IMR-90 (cell line): ENCODE results near the gene PHACTR2.

Experiments
- CHD1 ChIP-seq: IDR thresholded peaks from 2 replicates; pipeline ENCODE4 v1.6.1; 2012; ENCODE audit warnings: low read depth, low read length, improper control_type of control experiment
- MAFK ChIP-seq: IDR thresholded peaks from 2 replicates; pipeline ENCODE4 v1.6.1; 2012; ENCODE audit warnings: low read depth, low read length, improper control_type of control experiment
- POLR2A ChIP-seq: IDR thresholded peaks from 2 replicates; pipeline ENCODE4 v1.6.1; 2012; ENCODE audit warnings: mild to moderate bottlenecking, low read depth, low read length
- RAD21 ChIP-seq: IDR thresholded peaks from 2 replicates; pipeline ENCODE4 v1.6.1; 2012; ENCODE audit warnings: low read length, improper control_type of control experiment
- RFX5 ChIP-seq: IDR thresholded peaks from 2 replicates; pipeline ENCODE4 v1.8.0; 2012; ENCODE audit warnings: low read depth, mild to moderate bottlenecking, low read length, moderate library complexity
- SMC3 ChIP-seq: fragments of 150-350 bp; IDR thresholded peaks from 2 replicates; pipeline ENCODE4 v1.6.1; 2016; ENCODE audit warnings: low read depth, mild to moderate bottlenecking, antibody characterized with exemption, low read length, moderate library complexity
- TF ChIP-seq, protein P1 (sequence below): conservative IDR thresholded peaks from 2 replicates; pipeline ENCODE4 v1.5.1; 2012; ENCODE audit warnings: mild to moderate bottlenecking, low read depth, low read length, improper control_type of control experiment
- TF ChIP-seq, protein P2 (sequence below): fragments of 150-350 bp; IDR thresholded peaks from 2 replicates; pipeline ENCODE4 v1.6.1; 2017; ENCODE audit warnings: mild to moderate bottlenecking, antibody characterized with exemption, low read length, low read depth

DNA sequence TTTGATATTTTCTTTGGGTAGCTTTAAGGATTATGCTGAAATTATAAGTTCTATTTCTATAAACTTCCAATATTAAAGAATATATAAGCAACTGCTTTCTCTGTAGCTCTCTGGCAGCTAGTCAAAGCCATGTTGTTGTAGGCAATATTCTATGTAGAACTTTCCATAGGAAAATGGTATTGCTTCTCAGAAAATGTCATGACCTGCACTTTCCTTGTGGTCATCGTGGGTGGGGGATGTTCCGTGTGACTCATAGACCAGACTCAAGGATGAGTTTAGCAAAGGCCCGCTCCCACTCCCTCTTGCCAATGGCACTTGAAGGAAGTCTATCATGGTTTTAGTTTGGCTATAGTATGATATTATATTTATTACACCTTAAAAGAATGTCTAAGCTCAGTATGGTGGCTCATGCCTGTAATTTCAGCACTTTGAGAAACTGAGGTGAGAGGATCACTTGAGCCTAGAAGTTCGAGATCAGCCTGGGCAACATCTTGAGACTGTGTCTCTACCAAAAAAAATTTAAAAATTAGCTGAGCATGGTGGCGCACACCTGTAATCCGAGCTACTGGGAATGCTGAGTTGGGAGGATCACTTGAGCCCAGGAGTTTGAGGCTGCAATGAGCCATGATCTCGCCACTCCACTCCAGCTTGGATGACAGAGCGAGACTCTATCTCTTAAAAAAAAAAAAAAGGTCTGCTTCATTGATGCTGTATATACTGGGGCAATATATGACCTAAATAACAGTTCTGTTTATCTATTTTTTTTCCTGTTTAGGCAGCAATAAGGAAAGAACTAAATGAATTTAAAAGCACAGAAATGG is 128.7 kb downstream of the PHACTR2 start:
- TF ChIP-seq CHD1 (no peak), POLR2A (no peak), RAD21 (no peak), SMC3 (no peak), MAFK (no peak), RFX5 (no peak)
- TF ChIP-seq, protein P1, sequence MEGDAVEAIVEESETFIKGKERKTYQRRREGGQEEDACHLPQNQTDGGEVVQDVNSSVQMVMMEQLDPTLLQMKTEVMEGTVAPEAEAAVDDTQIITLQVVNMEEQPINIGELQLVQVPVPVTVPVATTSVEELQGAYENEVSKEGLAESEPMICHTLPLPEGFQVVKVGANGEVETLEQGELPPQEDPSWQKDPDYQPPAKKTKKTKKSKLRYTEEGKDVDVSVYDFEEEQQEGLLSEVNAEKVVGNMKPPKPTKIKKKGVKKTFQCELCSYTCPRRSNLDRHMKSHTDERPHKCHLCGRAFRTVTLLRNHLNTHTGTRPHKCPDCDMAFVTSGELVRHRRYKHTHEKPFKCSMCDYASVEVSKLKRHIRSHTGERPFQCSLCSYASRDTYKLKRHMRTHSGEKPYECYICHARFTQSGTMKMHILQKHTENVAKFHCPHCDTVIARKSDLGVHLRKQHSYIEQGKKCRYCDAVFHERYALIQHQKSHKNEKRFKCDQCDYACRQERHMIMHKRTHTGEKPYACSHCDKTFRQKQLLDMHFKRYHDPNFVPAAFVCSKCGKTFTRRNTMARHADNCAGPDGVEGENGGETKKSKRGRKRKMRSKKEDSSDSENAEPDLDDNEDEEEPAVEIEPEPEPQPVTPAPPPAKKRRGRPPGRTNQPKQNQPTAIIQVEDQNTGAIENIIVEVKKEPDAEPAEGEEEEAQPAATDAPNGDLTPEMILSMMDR = no peak
- TF ChIP-seq, protein P2, sequence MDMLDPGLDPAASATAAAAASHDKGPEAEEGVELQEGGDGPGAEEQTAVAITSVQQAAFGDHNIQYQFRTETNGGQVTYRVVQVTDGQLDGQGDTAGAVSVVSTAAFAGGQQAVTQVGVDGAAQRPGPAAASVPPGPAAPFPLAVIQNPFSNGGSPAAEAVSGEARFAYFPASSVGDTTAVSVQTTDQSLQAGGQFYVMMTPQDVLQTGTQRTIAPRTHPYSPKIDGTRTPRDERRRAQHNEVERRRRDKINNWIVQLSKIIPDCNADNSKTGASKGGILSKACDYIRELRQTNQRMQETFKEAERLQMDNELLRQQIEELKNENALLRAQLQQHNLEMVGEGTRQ = no peak
